ENCODE data around the gene NCAPG2.

Gene NCAPG2, protein sequence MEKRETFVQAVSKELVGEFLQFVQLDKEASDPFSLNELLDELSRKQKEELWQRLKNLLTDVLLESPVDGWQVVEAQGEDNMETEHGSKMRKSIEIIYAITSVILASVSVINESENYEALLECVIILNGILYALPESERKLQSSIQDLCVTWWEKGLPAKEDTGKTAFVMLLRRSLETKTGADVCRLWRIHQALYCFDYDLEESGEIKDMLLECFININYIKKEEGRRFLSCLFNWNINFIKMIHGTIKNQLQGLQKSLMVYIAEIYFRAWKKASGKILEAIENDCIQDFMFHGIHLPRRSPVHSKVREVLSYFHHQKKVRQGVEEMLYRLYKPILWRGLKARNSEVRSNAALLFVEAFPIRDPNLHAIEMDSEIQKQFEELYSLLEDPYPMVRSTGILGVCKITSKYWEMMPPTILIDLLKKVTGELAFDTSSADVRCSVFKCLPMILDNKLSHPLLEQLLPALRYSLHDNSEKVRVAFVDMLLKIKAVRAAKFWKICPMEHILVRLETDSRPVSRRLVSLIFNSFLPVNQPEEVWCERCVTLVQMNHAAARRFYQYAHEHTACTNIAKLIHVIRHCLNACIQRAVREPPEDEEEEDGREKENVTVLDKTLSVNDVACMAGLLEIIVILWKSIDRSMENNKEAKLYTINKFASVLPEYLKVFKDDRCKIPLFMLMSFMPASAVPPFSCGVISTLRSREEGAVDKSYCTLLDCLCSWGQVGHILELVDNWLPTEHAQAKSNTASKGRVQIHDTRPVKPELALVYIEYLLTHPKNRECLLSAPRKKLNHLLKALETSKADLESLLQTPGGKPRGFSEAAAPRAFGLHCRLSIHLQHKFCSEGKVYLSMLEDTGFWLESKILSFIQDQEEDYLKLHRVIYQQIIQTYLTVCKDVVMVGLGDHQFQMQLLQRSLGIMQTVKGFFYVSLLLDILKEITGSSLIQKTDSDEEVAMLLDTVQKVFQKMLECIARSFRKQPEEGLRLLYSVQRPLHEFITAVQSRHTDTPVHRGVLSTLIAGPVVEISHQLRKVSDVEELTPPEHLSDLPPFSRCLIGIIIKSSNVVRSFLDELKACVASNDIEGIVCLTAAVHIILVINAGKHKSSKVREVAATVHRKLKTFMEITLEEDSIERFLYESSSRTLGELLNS

DNA sequence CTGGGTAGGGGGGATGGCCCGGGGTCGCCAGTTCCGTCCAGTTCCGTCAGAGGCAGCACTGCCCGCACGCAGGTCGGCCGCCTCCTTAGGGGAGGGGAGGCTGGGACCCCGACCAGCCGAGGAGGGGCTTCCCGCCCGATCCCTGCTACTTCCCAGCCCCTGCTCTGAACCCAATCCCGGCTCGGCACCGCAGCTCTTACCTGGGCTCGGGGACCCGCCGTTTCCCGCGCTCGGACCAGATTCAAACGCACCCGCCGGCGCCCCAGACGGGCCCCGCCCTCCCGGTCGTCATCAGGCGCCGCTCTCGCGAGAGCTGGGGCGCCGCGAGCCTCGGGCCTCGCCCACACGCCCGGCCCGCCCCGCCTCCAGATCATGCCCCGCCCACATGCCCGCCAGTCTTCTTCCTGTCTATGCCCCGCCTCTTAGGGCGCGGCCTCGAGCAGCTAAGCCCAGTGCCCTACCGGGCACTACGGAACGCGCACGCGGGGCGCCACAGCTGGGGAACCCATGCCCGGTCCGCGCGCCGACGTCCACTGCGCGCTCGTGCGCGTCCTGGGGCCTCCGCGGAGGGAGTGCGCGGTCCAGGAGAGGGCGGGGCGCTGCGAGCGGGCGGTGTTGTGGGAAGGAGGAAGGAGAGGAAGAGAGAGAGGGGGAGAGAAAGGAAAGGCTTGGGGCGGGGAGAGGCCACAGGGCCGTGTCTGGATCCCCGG, at the start of gene NCAPG2:
Gene NCAPG2, minus strand, starts transcription at position 281 of the 710 bp plus-strand sequence. CDS start 2,905 bp downstream, outside the sequence.
- Histone ChIP-seq H3K9ac (ENCODE audit: low read depth, low read length) (peak within 1 kb of the TSS; percentile 86), H3K4me1 (ENCODE audit: insufficient read depth, low read length) (peaks cover 19% of the 10 kb centered on the region; the same call in 1 of the 2 replicates), H3K9me3 (ENCODE audit: control insufficient read depth, insufficient read depth, low read length) (peaks cover 4% of the 10 kb centered on the region; the same call in 1 of the 2 replicates), H3K36me3 (ENCODE audit: insufficient read depth, low read length) (0 out of 2 replicates have a peak, but pooled peaks cover 8% of the 10 kb centered on the region)

DNA sequence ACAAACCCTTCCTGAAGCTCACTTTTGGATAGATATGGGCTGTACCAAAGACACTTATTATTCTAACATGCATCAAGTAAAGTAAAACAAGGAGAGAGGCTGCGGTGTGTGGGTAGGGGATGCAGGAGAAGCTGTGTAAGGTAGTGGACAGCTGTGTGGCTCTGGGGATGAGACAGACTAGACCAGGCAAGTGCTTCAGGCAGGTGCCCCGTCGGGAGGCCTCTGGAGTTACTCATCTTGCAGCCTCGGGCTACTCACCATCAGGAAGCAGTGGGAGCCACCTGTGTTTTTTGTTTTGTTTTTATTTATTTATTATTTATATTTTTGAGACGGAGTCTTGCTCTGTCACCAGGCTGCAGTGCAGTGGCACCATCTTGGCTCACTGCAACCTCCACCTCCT, 49.3 kb upstream of the NCAPG2 start:
- Histone ChIP-seq H3K4me1 (ENCODE audit: insufficient read depth, low read length) (no peaks in the 10 kb centered on the region), H3K36me3 (ENCODE audit: insufficient read depth, low read length) (peaks cover 7% of the 10 kb centered on the region; the same call in 1 of the 2 replicates), H3K9ac (ENCODE audit: low read depth, low read length) (no peak overlapping the region), H3K9me3 (ENCODE audit: control insufficient read depth, insufficient read depth, low read length) (no peaks in the 10 kb centered on the region)

DNA sequence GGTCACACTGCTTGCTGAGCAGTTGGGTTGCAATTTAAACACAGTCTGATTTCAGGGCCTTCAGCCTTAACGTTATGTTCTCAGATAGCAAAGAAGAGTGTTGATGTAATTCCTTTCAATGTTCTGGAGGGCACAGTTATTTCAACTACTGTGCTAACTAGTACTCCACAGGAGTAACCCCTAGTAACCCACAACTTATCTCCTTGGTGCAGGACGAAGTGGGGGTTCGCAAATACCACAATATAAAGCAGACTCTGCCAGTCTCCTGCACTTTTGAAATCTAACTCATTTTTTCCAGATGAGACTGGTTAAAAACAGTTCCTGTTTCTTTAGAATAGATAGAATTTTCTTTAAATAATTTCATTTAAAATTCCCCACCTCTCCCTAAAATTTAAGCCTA, 47.1 kb upstream of the NCAPG2 start:
- no peak overlapping the region for H3K9ac ChIP-seq (ENCODE audit: low read depth, low read length)
- no peaks in the 10 kb centered on the region for H3K4me1 ChIP-seq (ENCODE audit: insufficient read depth, low read length)
- peaks cover 10% of the 10 kb centered on the region; the same call in 1 of the 2 replicates for H3K36me3 ChIP-seq (ENCODE audit: insufficient read depth, low read length)
- no peaks in the 10 kb centered on the region for H3K9me3 ChIP-seq (ENCODE audit: control insufficient read depth, insufficient read depth, low read length)

DNA sequence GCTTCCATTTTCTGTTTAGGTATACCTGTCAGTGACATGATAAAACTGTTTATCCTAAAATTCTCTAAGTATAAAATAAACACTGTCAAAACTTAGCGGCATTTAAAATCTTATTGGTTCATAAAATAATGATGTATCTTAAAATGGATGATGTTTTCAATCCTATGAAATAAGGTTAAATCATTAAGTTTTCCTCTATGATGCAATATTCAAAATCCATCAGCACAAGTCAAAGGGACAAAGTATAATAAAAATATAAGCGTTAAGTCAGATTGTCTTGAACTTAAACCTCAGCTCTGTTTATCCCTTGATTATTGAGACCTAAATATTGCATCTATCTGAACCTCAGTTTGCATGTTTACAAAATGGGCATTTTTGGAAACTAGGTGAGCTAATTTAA, 46.6 kb upstream of the NCAPG2 start:
- peaks cover 10% of the 10 kb centered on the region; the same call in 1 of the 2 replicates for H3K36me3 ChIP-seq (ENCODE audit: insufficient read depth, low read length)
- H3K9ac ChIP-seq (ENCODE audit: low read depth, low read length) = no peak overlapping the region
- H3K4me1 ChIP-seq (ENCODE audit: insufficient read depth, low read length) = no peaks in the 10 kb centered on the region
- no peaks in the 10 kb centered on the region for H3K9me3 ChIP-seq (ENCODE audit: control insufficient read depth, insufficient read depth, low read length)

DNA sequence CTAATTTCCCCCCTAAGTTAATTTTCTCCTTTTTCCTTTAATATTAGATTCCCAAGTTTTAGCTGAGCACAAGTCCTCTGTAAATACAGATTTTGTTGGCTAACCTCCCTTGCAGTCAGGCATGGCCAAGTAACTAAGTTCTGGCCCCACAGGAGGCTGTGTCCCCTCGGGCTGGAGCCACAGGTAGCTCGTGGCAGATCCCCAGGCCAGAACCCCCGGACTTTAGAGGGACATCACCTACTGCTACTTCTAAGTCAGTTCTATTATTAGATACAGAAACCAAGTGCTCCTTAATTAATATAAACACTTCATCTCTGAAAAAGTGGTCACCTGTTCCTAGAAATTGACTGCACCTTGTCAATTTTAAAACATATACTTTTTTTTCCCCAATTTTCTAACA, 46.1 kb upstream of the NCAPG2 start:
- peaks cover 10% of the 10 kb centered on the region; the same call in 1 of the 2 replicates for H3K36me3 ChIP-seq (ENCODE audit: insufficient read depth, low read length)

DNA sequence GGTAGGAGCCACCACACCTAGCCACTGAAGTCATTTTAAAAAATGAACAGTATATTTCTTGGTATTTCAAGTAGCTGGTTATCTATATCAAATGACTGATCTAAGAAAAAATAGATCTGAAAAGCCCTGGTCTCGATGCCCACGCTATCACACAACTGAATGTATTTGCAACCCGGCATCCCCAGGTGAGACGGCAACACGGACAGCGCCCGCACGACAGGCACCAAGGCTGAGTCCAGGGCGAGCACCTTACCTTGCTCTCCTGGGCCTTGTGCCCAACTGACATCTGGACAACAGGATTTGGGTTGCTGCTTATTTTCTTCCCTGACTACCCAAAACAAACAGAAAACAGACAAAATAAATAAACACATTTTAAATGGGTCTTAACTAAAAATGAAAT, 44.8 kb upstream of the NCAPG2 start:
- Histone ChIP-seq H3K36me3 (ENCODE audit: insufficient read depth, low read length) (peaks cover 4% of the 10 kb centered on the region; the same call in 1 of the 2 replicates), H3K9me3 (ENCODE audit: control insufficient read depth, insufficient read depth, low read length) (no peaks in the 10 kb centered on the region), H3K9ac (ENCODE audit: low read depth, low read length) (no peak overlapping the region), H3K4me1 (ENCODE audit: insufficient read depth, low read length) (no peaks in the 10 kb centered on the region)

More for the DNA sequence above, 46.1 kb upstream of the NCAPG2 start:
- no peaks in the 10 kb centered on the region for H3K9me3 ChIP-seq (ENCODE audit: control insufficient read depth, insufficient read depth, low read length)
- H3K4me1 ChIP-seq (ENCODE audit: insufficient read depth, low read length) = no peaks in the 10 kb centered on the region
- no peak overlapping the region for H3K9ac ChIP-seq (ENCODE audit: low read depth, low read length)

DNA sequence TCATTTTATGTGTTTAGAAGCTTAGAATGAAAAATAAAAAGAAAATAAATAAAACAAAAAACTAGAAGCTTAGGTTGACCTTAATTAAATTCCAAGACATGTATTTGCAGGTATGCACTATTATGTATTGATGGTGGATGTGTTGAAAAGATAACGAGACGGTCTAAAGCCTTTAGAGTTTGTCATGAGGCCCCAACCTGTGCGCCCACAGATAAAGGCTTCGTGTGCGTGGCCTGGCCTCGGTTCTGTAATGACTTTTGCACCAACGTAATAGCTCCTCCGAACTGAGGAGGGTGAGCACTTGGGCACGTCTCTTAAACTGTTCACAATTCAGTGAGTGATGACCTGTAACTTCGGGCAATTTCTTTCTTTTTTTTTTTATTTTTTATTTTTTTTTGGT, 43.7 kb upstream of the NCAPG2 start:
- H3K9ac ChIP-seq (ENCODE audit: low read depth, low read length) = no peak overlapping the region
- H3K36me3 ChIP-seq (ENCODE audit: insufficient read depth, low read length) = peaks cover 4% of the 10 kb centered on the region; the same call in 1 of the 2 replicates
- H3K4me1 ChIP-seq (ENCODE audit: insufficient read depth, low read length) = no peaks in the 10 kb centered on the region
- no peaks in the 10 kb centered on the region for H3K9me3 ChIP-seq (ENCODE audit: control insufficient read depth, insufficient read depth, low read length)

DNA sequence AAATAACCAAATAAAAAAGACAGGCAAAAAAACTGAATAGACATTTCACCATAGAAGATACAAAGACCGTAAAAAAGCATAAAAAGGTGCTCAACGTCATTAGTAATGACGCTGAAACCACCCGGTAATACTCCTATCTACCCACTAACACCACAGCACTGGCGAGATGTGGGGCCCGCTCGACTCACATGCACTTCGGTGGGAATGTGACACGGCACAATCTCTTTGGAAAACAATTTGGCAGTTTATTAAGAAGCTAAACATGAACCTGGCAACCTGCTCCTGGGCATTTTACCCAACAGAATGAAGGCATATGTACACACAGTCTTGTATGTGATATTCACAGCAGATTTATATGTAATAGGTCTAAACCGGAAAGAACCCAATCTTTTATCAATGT, 42.8 kb upstream of the NCAPG2 start:
- H3K36me3 ChIP-seq (ENCODE audit: insufficient read depth, low read length) = peaks cover 6% of the 10 kb centered on the region; the same call in 1 of the 2 replicates
- H3K9ac ChIP-seq (ENCODE audit: low read depth, low read length) = no peak overlapping the region
- no peaks in the 10 kb centered on the region for H3K4me1 ChIP-seq (ENCODE audit: insufficient read depth, low read length)
- no peaks in the 10 kb centered on the region for H3K9me3 ChIP-seq (ENCODE audit: control insufficient read depth, insufficient read depth, low read length)

DNA sequence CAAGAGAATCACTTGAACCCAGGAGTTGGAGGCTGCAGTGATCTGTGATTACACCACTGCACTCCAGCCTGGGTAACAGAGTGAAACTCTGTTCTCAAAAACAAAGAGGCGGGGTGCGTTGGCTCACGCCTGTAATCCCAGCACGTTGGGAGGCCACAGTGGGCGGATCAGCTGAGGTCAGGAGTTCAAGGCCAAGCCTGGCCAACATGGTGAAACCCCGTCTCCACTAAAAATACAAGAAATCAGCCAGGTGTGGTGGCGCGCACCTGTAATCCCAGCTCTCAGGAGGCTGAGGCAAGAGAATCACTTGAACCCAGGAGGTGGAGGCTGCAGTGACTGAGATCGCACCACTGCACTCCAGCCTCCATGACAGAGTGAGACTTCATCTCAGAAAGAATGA, 42.4 kb upstream of the NCAPG2 start:
- Histone ChIP-seq H3K9ac (ENCODE audit: low read depth, low read length) (no peak overlapping the region), H3K4me1 (ENCODE audit: insufficient read depth, low read length) (no peaks in the 10 kb centered on the region), H3K36me3 (ENCODE audit: insufficient read depth, low read length) (peaks cover 7% of the 10 kb centered on the region; the same call in 1 of the 2 replicates), H3K9me3 (ENCODE audit: control insufficient read depth, insufficient read depth, low read length) (no peaks in the 10 kb centered on the region)

DNA sequence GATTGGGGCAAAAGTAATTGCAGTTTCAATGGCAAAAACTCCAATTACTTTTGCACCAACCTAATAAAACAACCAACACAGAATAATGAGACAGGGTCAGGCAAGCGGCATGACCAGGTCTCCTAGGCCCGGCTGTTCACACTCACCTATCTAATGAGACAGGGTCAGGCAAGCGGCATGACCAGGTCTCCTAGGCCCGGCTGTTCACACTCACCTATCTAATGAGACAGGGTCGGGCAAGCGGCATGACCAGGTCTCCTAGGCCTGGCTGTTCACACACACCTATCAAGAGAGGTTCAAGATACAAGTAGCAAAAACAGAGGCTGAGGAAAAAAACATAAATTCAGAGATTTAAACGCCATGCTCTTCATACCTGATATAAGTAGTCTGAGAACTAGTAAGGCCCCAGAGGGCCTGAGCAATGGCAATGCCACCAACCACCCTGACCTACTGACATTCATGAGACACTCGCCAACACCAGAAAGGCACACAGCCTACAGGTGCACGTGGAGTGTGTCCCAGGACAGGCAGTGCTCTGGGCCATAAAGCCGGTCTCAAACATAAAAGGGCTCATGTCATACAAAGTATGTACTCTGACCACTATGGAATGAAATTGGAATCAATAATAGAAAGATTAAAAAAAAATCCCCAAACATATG, 40.6 kb upstream of the NCAPG2 start:
- Histone ChIP-seq H3K4me1 (ENCODE audit: insufficient read depth, low read length) (no peaks in the 10 kb centered on the region; the same call in 1 of the 2 replicates), H3K9me3 (ENCODE audit: control insufficient read depth, insufficient read depth, low read length) (no peaks in the 10 kb centered on the region), H3K36me3 (ENCODE audit: insufficient read depth, low read length) (peaks cover 16% of the 10 kb centered on the region), H3K9ac (ENCODE audit: low read depth, low read length) (no peak overlapping the region)

DNA sequence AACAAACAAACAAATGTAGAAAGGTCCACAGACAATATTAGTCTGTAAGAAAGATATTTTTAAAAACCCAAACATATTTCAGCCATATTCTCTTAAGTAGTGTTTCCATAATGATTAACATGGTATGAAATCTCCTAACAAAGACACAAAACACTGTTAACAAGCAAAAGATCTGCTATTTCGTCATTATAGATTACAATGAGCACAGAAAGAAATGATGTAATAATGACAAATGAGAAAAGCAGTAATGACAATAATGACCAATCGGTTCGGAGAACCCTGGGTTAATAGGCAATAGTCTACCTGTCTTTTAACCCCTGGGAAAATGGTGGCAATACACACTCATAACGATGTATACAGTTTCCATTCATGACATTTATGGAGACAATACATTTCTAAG, 39.5 kb upstream of the NCAPG2 start:
- Histone ChIP-seq H3K4me1 (ENCODE audit: insufficient read depth, low read length) (no peaks in the 10 kb centered on the region; the same call in 1 of the 2 replicates), H3K9ac (ENCODE audit: low read depth, low read length) (no peak overlapping the region), H3K36me3 (ENCODE audit: insufficient read depth, low read length) (peaks cover 20% of the 10 kb centered on the region), H3K9me3 (ENCODE audit: control insufficient read depth, insufficient read depth, low read length) (no peaks in the 10 kb centered on the region)

DNA sequence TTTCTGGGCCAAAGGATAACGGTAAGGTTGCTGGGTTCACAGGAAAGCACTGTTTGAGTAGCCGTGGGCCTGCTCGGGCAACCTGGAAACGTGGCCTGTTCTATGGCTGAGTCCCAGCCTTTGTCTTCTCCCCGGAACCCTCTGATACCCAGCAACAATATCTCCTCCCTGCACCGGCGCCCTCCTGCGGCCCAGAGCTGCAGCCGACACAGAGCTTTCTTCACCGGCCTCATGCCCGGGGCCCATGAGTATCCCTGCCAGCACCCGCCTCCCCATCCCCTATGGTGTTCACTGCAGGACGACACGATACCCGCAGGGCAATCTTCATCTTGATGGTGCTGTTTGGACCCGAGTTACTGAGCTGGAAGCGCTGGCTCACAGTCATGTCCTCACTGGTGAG, 38.6 kb upstream of the NCAPG2 start:
- peaks cover 19% of the 10 kb centered on the region for H3K36me3 ChIP-seq (ENCODE audit: insufficient read depth, low read length)
- H3K4me1 ChIP-seq (ENCODE audit: insufficient read depth, low read length) = no peaks in the 10 kb centered on the region; the same call in 1 of the 2 replicates
- no peak overlapping the region for H3K9ac ChIP-seq (ENCODE audit: low read depth, low read length)
- H3K9me3 ChIP-seq (ENCODE audit: control insufficient read depth, insufficient read depth, low read length) = no peaks in the 10 kb centered on the region
